Inferior parietal cortex (tissue), 1 donor: ENCODE measurements around the gene ATP6V0C.
"Not testable (repeated sequence)": the region's sequence is repeated elsewhere in the genome, so short reads cannot be mapped to it uniquely, and the experiment has no call there.

Source experiments
- DNase-seq: peaks from one replicate; pipeline ENCODE4 v3.0.0-alpha.2; 2016; ENCODE audit errors: extremely low spot score

ATP6V0C gene

DNA sequence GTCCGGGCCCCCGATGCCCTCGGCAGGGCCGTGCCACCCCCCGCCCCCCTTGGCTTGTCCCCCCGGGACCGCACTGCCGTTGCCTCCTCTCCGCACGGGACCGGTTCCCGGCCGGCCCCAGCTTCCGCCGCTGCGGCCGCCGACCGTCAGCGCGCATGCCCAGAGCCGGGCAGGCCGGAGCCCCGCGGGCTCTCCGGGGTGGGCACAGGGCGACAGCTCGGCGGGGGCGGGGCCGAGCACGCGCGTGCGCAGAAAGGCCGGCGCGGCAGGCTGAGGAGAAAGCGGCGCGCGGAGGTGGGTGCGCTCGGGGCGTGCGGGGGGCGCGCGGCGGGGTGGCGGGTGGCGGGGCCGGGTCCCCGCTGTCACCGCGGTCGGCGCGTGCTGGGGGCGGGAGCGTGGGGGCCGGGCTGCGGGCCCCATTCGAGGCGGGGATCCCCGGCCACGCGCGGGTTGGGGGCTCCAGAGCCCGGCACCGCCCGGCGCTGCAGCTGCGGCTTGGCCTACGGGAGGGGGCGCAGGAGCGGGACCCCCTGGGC, 38.8 kb upstream of the ATP6V0C start, which contains the start of gene TBC1D24:
Gene TBC1D24 (plus strand): TSS at position 251 of the 536 bp plus-strand sequence. CDS start 21,022 bp downstream, outside the sequence.
- peak; percentile 80 for DNase-seq

GRCh38 chr16:2475413-2476344, 38.1 kb upstream of the ATP6V0C start:
- no peak for DNase-seq

DNA sequence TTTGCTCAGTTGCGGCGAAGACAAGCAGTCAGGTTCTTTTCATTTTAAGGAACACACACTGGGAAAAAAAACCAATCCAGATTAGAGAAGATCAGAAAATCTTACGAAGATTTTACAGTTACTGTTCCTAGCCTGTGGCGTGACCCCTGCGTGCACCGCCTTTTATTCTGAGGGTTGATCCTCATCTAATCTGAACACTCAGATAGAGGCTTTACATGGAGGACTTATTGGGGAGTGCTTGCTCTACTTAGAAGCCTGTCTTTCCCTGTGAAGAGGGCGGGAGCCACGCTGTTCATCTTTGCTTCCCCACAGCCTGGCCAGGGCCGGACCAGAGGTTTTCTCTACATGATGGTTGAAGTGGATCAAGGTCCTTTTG, 37.4 kb upstream of the ATP6V0C start:
- DNase-seq, result no peak

GRCh38 chr16:2476741-2477140, 37.0 kb upstream of the ATP6V0C start:
- no peak for DNase-seq

GRCh38 chr16:2477327-2477726, 36.4 kb upstream of the ATP6V0C start:
- DNase-seq, result no peak

GRCh38 chr16:2478279-2478678, 35.5 kb upstream of the ATP6V0C start:
- no peak for DNase-seq

DNA sequence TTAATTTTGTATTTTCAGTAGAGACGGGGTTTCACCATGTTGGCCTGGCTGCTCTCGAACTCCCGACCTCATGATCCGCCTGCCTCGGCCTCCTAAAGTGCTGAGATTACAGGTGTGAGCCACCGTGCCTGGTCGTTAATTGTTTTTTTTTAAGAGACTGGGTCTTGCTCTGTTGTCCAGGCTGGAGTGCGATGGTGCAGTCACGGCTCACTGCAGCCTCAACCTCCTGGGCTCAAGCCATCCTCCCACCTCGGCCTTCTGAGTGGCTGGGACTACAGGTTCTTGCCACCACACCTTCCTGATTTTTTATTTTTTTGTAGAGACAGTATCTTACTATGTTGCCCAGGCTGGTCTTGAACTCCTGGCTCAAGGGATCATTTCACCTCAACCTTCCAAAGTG, 33.8 kb upstream of the ATP6V0C start:
- DNase-seq, result not testable (repeated sequence)

DNA sequence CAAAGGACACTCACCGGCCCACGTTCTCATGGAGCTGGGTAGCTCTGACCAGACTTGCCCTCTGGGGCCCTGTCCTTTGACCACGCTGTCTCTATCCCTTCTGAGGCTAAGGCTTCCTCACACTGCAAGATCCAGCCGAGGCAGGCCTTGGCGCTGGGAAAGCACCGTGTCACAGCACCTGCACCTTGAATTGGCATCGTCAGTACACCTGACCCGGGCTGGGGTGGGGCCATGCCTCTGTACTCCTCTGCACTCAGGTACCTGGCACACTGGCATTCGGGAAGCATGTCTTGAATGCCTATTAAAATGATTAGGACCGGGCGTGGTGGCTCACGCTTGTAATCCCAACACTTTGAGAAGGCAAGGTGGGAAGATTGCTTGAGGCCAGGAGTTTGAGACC, 32.8 kb upstream of the ATP6V0C start:
- no peak for DNase-seq

DNA sequence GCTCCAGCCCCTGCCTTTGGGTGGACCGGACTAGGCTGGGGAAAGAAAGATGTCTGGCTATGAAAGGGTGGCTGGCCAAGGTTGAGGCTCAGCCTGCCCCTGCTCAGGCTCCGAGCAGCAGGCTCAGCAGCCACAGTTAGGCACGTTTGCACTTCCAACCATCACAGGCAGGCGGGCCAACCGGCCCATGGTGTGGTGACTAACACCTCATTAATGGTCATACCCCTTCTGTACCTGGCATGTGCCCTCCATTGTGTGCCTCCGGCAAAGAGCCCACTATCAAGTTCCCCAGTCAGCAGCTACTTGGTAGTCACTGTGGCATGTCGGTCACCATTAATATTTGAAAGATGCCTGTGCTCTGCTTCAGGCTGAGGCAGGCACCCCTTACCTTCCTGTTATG, 32.1 kb upstream of the ATP6V0C start:
- DNase-seq, result no peak

DNA sequence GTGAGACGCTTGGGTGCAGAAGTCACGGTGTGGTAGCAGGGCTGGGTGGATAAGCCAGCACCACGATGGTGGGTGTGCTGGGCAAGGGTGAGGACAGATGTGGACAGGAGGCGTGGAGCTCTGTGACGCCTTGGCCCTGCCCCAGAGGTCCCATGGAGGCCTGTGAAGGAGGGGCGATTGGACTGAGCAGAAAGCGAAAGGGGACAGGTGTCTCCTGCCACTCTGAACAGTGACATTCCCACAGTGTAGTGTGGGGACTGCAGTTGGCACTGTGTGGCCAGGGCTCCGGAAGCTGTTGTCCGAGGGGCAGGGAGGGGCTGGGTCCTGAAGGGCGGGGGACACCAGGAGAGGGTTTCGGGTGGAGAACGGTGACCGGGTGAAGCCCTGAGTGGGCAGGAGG, 31.5 kb upstream of the ATP6V0C start:
- no peak for DNase-seq

DNA sequence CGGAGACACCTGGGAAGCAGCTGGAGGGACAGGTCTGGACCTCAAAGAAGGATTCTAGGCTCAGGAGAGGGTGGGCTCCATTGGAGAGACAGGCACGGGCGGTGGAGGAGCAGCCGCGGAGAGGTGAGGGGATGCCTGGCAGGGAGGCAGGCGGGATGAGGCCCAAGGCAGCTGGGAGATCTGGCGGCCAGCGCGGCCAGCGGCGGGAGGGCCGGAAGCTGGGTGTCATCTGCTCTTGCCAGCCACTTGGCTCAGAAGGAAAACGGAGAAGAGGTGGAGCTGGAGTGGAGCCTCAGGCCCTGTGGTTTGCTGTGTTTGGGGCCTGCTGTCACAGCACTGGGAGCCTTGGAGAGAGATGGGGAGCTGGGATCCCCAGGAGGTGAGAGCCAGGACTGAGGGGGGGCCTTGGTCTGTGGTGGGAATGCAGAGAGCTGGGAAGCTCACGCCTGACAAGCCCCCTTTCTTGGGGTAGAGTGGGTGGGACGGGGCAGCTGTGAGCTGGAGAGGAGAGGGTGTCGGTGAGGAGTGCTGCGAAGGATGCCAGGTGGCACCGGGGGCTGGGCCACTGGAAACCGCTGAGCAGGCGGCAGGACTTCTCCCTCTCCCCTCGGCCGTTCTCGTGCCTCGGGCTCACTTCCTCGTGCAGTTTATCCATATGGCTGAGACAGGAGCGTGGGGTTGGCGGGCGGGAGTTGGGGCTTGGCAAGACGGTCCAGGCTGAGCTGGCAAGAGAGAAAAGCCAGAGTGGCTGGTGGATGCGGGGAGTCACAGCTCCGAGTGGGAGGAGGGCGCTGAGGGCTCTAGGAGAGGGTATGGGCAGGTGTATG, 30.8 kb upstream of the ATP6V0C start:
- no peak for DNase-seq

GRCh38 chr16:2483939-2484897, 29.5 kb upstream of the ATP6V0C start:
- DNase-seq, result no peak

DNA sequence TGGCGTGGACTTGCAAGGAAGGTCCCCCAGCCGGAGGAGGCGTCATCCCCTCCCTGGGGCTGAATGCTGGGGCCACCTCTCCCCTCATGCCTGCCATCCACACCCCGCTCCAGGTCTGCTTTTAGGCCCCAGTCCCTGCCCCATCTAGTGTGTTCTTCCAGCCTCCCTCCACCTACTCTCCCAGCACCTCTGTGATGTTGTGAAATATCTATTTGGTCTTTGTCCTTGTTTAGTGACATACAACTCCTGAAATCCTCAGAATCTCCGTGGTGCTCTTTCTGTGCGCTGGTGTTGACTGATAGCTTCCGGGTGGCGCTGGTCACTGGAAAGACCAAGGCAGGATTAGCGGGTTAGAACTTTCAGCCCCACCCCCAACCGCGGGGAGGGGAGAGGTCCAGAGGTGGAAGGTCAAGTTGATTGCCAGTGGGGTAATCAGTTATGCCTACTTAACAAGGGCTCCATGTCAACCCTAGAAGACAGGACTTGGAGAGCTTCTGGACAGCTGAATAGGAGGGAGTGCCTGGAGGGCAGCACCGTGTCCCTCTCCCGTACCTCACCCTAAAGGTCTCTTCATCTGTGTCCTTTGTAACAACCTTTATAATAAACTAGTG, 28.7 kb upstream of the ATP6V0C start:
- no peak for DNase-seq

DNA sequence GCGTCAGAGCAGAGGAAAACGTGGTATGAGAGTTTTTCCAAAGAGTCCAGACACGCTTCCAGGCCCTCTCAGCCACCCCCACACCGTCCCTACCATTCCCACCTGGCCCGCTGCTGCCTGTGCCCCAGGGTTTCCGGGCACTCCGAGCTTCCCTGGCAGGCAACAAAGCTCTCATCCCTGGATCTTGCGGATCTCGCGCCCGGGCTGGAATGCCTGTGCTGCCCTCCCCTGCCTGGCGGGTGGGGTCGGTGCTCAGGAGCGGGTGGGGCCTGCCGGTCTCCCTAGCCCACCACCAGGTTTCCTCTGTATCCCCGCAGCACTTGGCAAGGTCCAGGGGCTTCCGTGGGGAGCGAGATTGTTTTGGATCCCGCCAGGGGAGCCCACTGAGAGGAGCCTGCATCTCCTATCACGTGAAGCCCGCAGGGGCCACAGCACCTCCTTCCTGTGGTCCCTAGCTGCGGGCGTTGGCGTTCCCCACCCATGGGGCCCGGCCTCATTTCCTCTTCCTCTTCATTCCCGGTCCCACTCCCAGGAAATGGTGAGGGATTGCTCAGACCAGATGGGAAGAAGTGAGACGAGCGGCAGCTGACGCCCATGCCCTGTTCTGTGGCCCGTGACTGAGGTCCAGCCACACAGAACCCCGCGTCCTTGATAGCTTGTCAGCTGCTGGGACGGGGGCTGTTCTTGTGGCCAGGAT, 27.8 kb upstream of the ATP6V0C start:
- DNase-seq, result no peak

GRCh38 chr16:2486645-2487516, 26.9 kb upstream of the ATP6V0C start:
- DNase-seq, result no peak

DNA sequence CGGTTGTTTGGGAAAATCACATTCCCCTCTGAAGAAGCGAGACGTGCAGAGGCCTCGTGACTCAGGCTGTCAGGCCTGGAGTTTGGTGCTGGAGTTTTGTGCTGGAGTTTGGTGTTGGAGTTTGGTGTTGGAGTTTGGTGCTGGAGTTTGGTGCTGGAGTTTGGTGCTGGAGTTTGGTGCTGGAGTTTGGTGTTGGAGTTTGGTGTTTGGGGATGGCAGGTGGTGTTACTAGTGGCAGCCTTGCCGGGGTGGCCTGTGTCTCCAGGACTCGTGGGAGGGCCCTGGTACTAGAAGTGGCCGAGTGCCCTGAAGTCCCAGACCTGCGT, 26.3 kb upstream of the ATP6V0C start:
- no peak for DNase-seq

DNA sequence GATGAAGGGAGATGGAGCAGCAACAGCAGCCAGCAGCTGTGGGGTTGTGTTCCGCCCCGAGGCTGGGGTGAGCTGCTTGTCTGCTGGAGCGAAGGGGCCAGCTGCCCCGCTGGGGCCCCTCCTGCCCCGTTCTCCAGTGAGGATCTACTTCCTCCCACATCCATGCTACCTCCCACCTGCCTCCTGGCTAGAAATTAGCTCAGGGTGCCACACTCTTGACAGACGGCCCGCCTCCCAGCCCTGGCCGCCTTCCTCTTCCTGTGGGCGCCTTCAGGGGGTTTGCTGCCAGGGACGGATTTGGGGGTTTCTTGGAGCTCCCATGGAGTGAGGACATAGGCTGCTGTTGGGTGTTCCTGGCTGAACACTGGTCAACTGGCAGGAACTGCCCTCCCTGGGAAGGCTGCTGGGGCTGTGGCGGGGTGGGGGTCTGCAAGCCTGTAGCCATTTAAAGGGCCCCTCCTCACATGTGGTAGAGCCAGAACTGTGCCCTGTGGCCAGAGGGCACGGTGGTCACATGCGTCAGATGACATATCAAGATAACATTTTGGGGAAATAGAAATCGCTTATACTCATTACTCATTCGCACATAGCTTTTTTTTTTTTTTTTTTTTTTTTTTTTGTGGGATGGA, 25.7 kb upstream of the ATP6V0C start:
- no peak for DNase-seq

DNA sequence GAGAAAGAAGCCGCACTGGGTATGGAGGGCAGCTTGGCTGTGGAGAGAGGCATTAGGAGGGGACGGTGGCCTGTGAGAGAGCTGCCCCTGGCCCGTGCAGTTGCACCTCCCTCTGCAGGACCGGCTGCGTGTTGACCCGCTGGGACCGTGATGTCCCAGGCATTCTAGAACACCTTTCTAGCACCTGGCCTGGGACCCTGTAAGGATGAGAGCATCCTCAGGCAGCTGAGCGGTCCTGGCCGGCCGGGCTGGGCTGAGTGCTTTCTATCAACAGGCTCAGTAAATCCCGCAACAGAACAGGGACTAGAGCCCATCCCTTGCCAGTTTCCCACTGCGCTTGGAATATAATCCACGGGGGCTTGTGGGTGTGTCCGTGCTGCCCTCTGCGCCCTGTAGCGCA, 24.2 kb upstream of the ATP6V0C start:
- DNase-seq, result no peak
